Astrocyte (in vitro differentiated cells and primary cell): Measurements from ENCODE around the gene ASB2. TPM values are rescaled to one million over a fixed set of nuclear protein-coding genes. Genes with fewer than 3 reads are reported as not detected.

Experiments
- DNase-seq: peaks from one replicate; pipeline ENCODE4 v3.0.0-alpha.2; 2010; ENCODE audit warnings: low read depth
- FAIRE-seq: peaks from 2 replicates; lab custom pipeline; 2011; peaks lifted over from hg19 to GRCh38; lab: Jason Lieb, UNC
- H2AFZ ChIP-seq: 2 replicates; pipeline ENCODE4 v1.6.0; 2012; ENCODE audit warnings: low read depth, low read length, inconsistent platforms
- H3K27ac ChIP-seq: 2 replicates; pipeline ENCODE4 v1.5.1; 2011; ENCODE audit warnings: low read depth, low read length, inconsistent platforms
- H3K27me3 ChIP-seq: 2 replicates; pipeline ENCODE4 v1.6.0; 2011; ENCODE audit warnings: low read length, inconsistent platforms; ENCODE audit not compliant: insufficient read depth
- H3K36me3 ChIP-seq: 2 replicates; pipeline ENCODE4 v1.5.1; 2011; ENCODE audit warnings: low read length, inconsistent platforms; ENCODE audit not compliant: insufficient read depth
- H3K4me1 ChIP-seq: 2 replicates; pipeline ENCODE4 v1.5.1; 2011; ENCODE audit warnings: low read length, inconsistent platforms; ENCODE audit not compliant: insufficient read depth
- H3K4me2 ChIP-seq: 2 replicates; pipeline ENCODE4 v1.6.0; 2012; ENCODE audit warnings: low read length, inconsistent platforms
- H3K4me3 ChIP-seq: 2 replicates; pipeline ENCODE4 v1.5.1; 2011; ENCODE audit warnings: low read depth, mild to moderate bottlenecking, low read length, inconsistent platforms; ENCODE audit not compliant: insufficient read depth
- H3K79me2 ChIP-seq: 2 replicates; pipeline ENCODE4 v1.6.0; 2012; ENCODE audit warnings: mild to moderate bottlenecking, low read length, inconsistent platforms; ENCODE audit not compliant: insufficient read depth
- H3K9ac ChIP-seq: 2 replicates; pipeline ENCODE4 v1.6.0; 2012; ENCODE audit warnings: mild to moderate bottlenecking, low read length, inconsistent platforms
- H3K9me3 ChIP-seq: 2 replicates; pipeline ENCODE4 v1.5.1; 2012; ENCODE audit warnings: low read depth, mild to moderate bottlenecking, low read length, inconsistent platforms; ENCODE audit not compliant: insufficient read depth
- H4K20me1 ChIP-seq: 2 replicates; pipeline ENCODE4 v1.6.0; 2012; ENCODE audit warnings: low read length, inconsistent platforms; ENCODE audit not compliant: insufficient read depth
- H3K27ac Mint-ChIP-seq: one replicate; pipeline ENCODE4 v1.8.0; 2021; ENCODE audit warnings: mild to moderate bottlenecking, mixed read lengths; ENCODE audit not compliant: unreplicated experiment
- H3K27me3 Mint-ChIP-seq: one replicate; pipeline ENCODE4 v1.8.0; 2021; ENCODE audit warnings: low read depth, mixed read lengths; ENCODE audit not compliant: unreplicated experiment
- H3K36me3 Mint-ChIP-seq: one replicate; pipeline ENCODE4 v1.8.0; 2021; ENCODE audit warnings: low read depth, mixed read lengths; ENCODE audit not compliant: unreplicated experiment
- H3K4me1 Mint-ChIP-seq: one replicate; pipeline ENCODE4 v1.8.0; 2021; ENCODE audit warnings: low read depth, mixed read lengths; ENCODE audit not compliant: unreplicated experiment
- H3K4me3 Mint-ChIP-seq: one replicate; pipeline ENCODE4 v1.8.0; 2021; ENCODE audit warnings: mild to moderate bottlenecking, moderate library complexity, mixed read lengths; ENCODE audit not compliant: unreplicated experiment
- H3K9me3 Mint-ChIP-seq: one replicate; pipeline ENCODE4 v1.8.0; 2021; ENCODE audit warnings: mild to moderate bottlenecking, mixed read lengths; ENCODE audit not compliant: unreplicated experiment
- CTCF ChIP-seq: IDR thresholded peaks from 2 replicates; pipeline ENCODE4 v1.5.1; 2011; ENCODE audit warnings: low read depth, mild to moderate bottlenecking, inconsistent platforms, low read length, moderate library complexity; ENCODE audit not compliant: insufficient read depth
- EZH2 ChIP-seq: IDR thresholded peaks from 2 replicates; pipeline ENCODE4 v1.6.1; 2012; ENCODE audit warnings: mild to moderate bottlenecking, low read length, inconsistent platforms; ENCODE audit not compliant: insufficient read depth
- total RNA-seq: library from RNA; stranded (reverse); gene quantifications from 2 replicates; pipeline ENCODE4 v1.2.1, GENCODE V29; 2021

The ASB2 gene
- total RNA-seq, 1 donor from 2014 or later, result 0.25 TPM

DNA sequence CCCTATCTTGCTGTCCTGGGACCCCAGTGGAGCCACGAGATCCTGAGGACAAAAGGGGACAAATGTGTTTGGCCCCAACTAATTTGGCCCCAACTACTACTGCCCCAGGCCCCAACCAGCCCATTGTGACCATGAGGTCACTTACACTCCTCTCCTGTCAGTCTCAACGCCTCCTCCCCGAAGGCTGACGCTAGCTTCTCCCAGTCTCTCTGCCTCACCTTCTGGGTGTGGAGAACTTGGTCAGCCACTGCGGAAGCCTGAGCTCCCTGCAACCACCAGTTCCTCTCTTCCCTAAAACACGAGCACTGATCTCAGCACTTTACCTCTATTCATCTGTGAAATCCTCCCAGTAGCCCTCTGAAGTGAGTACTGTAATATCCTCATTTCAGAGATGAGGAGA lies 35.9 kb downstream of the ASB2 start:
- Histone ChIP-seq H3K4me3 (no peak overlapping the region), H3K9me3 (no peaks in the 10 kb centered on the region), H3K79me2 (no peaks in the 10 kb centered on the region), H4K20me1 (no peaks in the 10 kb centered on the region), H3K27me3 (peaks cover 32% of the 10 kb centered on the region), H3K36me3 (no peaks in the 10 kb centered on the region), H2AFZ (no peak overlapping the region), H3K4me1 (peaks cover 15% of the 10 kb centered on the region), H3K9ac (no peak overlapping the region), H3K27ac (no peak overlapping the region), H3K4me2 (no peak overlapping the region)
- no peak for FAIRE-seq
- H3K27ac Mint-ChIP-seq, result no peak overlapping the region
- peaks cover 47% of the 10 kb centered on the region for H3K27me3 Mint-ChIP-seq
- no peak for DNase-seq
- H3K4me1 Mint-ChIP-seq, result peaks cover 23% of the 10 kb centered on the region
- no peaks in the 10 kb centered on the region for H3K36me3 Mint-ChIP-seq
- H3K4me3 Mint-ChIP-seq, result peak overlapping the region; percentile 40
- TF ChIP-seq CTCF (no peak), EZH2 (no peak)
- H3K9me3 Mint-ChIP-seq, result peaks cover 4% of the 10 kb centered on the region

- Histone ChIP-seq H3K9me3 (no peaks in the 10 kb centered on the region), H3K27me3 (peaks cover 32% of the 10 kb centered on the region), H2AFZ (peak overlapping the region; percentile 74), H3K4me3 (no peak overlapping the region), H3K4me2 (peak overlapping the region; percentile 75), H3K27ac (no peak overlapping the region), H3K79me2 (no peaks in the 10 kb centered on the region), H4K20me1 (no peaks in the 10 kb centered on the region), H3K36me3 (no peaks in the 10 kb centered on the region), H3K9ac (no peak overlapping the region), H3K4me1 (peaks cover 15% of the 10 kb centered on the region)
- DNase-seq, result peak; percentile 20
- Mint-ChIP-seq H3K4me1 (peaks cover 21% of the 10 kb centered on the region), H3K27me3 (peaks cover 54% of the 10 kb centered on the region), H3K4me3 (no peak overlapping the region), H3K27ac (no peak overlapping the region), H3K9me3 (peaks cover 4% of the 10 kb centered on the region), H3K36me3 (no peaks in the 10 kb centered on the region)
- TF ChIP-seq CTCF, result peak; percentile 28
- TF ChIP-seq EZH2, result peak; percentile 54
- no peak for FAIRE-seq
Measured at GRCh38 chr14:93939304-93940229, 36.8 kb downstream of the ASB2 start.
